ENCODE data around the gene THBS4. TPM values are rescaled to one million over a fixed set of nuclear protein-coding genes. Genes with fewer than 3 reads are reported as not detected.
A peak's percentile ranks its signal among the peaks of the same experiment; 100 is the strongest.

The THBS4 gene
- total RNA-seq, 1 donor from 2014 or later: 51.4 TPM

DNA sequence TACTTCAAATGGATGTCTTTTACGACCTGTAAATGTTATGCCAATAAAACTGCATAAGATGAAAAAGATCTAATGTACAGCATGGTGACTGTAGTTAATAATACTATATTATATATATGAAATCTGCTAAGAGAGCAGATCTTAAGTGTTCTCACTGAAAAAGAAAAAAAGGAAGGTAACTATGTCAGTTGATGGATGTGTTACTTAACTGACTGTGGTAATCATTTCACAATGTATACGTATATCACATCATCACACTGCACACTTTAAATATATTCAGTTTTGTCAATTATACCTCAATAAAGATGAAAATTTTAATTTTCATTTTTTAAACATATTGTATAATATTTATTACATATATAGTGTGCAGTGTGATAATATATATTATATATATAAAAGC, 31.9 kb downstream of the THBS4 start:
- no peak for DNase-seq
- intact Hi-C loops (cut with micrococcal nuclease): no loop called here
- Histone ChIP-seq H3K27me3 (ENCODE audit: low read depth) (no peaks in the 10 kb centered on the region), H3K27ac (replicated peaks) (no peak overlapping the region), H3K9me3 (replicated peaks) (no peaks in the 10 kb centered on the region), H3K36me3 (peaks cover 4% of the 10 kb centered on the region), H3K4me3 (no peak overlapping the region), H3K4me1 (peaks cover 21% of the 10 kb centered on the region)
- TF ChIP-seq CTCF (IDR thresholded peaks at IDR 0.05; ENCODE audit: borderline replicate concordance): no peak

DNA sequence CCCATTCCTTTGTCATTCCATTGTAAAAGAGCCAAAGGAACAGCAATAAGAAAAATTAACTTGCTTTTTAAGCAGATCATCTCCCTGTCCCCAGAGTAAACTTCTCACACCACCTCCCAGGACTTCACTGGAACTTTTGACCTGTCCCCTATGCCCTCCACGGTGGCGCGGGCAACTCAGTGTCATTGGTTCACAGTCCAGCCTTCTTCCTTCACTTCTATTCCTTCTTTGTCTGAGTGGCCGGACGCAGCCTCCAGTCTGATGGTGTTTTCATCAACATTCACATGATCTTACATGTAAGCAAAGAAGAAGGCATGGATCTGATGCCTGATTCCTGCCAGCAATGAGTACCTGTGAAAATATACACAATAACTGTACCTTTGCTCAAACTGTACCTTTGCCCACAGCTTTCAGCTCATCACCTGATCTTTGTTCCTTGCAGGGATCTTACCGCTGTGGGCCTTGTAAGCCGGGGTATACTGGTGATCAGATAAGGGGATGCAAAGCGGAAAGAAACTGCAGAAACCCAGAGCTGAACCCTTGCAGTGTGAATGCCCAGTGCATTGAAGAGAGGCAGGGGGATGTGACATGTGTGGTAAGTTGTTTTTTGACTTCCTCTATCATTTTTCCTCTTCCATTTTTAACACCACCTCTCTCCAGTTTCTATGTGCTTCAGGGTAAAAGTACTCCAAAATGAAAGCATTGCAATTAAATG, 32.5 kb downstream of the THBS4 start:
- Histone ChIP-seq H3K4me3 (no peak overlapping the region), H3K9me3 (replicated peaks) (no peaks in the 10 kb centered on the region), H3K36me3 (peaks cover 6% of the 10 kb centered on the region)

GRCh38 chr5:80068246-80068636, 33.1 kb downstream of the THBS4 start:
- no peak for DNase-seq
- intact Hi-C loops (cut with micrococcal nuclease): no loop called here

More for the DNA sequence above, 32.5 kb downstream of the THBS4 start:
- no peak for TF ChIP-seq CTCF (IDR thresholded peaks at IDR 0.05; ENCODE audit: borderline replicate concordance)
- Histone ChIP-seq H3K27me3 (ENCODE audit: low read depth) (no peaks in the 10 kb centered on the region), H3K4me1 (peaks cover 21% of the 10 kb centered on the region), H3K27ac (replicated peaks) (no peak overlapping the region)
- intact Hi-C loops (cut with micrococcal nuclease): no loop called here
- DNase-seq: no peak

DNA sequence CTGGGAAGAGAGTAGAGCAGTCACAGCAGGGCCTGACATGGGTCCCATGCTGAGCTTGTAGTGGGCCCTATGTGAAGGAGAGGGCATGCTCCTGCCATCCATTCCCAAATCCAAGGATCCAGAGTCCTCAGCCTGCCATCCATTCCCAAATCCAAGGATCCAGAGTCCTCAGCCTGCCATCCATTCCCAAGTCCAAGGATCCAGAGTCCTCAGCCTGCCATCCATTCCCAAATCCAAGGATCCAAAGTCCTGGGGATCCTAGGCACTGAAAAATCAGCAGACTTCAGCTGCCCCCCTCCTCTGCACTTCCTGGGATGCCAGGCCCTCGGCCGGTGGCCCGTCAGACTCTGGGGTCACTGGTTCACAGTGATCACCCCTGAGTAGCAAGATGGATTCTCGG, 33.6 kb downstream of the THBS4 start:
- H3K36me3 ChIP-seq: peaks cover 6% of the 10 kb centered on the region
- H3K27ac ChIP-seq (replicated peaks): peak overlapping the region; percentile 73
- no peaks in the 10 kb centered on the region for H3K27me3 ChIP-seq (ENCODE audit: low read depth)
- H3K4me3 ChIP-seq: no peak overlapping the region
- H3K4me1 ChIP-seq: peaks cover 21% of the 10 kb centered on the region
- no peak for TF ChIP-seq CTCF (IDR thresholded peaks at IDR 0.05; ENCODE audit: borderline replicate concordance)
- H3K9me3 ChIP-seq (replicated peaks): no peaks in the 10 kb centered on the region
- intact Hi-C loops (cut with micrococcal nuclease): no loop called here
- DNase-seq: no peak

More at GRCh38 chr5:80068246-80068636, 33.1 kb downstream of the THBS4 start:
- no peak for TF ChIP-seq CTCF (IDR thresholded peaks at IDR 0.05; ENCODE audit: borderline replicate concordance)
- Histone ChIP-seq H3K4me3 (no peak overlapping the region), H3K9me3 (replicated peaks) (no peaks in the 10 kb centered on the region), H3K27me3 (ENCODE audit: low read depth) (no peaks in the 10 kb centered on the region), H3K36me3 (peaks cover 6% of the 10 kb centered on the region), H3K27ac (replicated peaks) (no peak overlapping the region), H3K4me1 (peaks cover 21% of the 10 kb centered on the region)

DNA sequence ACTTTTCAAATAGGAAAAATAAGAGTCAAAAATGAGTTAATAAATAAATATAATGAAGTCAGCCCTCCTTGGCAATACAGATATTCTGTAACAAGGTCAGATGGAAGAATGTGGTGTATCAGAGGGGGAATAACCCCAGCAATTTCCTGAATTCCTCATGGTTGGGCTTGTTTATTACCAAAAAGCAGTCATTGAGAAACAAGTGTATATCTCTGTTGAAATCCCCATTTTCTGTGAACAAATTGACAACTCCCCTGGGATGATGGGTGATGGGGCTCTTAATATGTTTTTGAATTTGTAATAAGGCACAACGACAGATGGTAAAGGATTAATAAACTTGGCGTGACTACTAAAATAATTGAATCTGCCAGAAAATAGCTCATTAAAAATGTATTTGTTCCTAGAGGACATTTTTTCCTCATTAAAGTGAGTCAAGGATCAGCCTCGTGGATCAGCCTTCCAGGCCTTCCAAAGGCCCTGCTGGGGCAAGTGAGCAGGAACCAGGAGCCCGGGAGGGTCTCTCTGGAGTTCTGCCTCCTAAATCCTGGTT, 34.2 kb downstream of the THBS4 start:
- Histone ChIP-seq H3K4me3 (no peak overlapping the region), H3K9me3 (replicated peaks) (no peaks in the 10 kb centered on the region), H3K27me3 (ENCODE audit: low read depth) (no peaks in the 10 kb centered on the region), H3K36me3 (peaks cover 6% of the 10 kb centered on the region), H3K27ac (replicated peaks) (peak overlapping the region; percentile 73), H3K4me1 (peaks cover 21% of the 10 kb centered on the region)
- no peak for TF ChIP-seq CTCF (IDR thresholded peaks at IDR 0.05; ENCODE audit: borderline replicate concordance)
- intact Hi-C loops (cut with micrococcal nuclease): no loop called here
- no peak for DNase-seq

Measured in left ventricle myocardium inferior (tissue), 1 donor.